AG04449 (cell line): ENCODE data around the gene AWAT1.
"Not testable (repeated sequence)": the region's sequence is repeated elsewhere in the genome, so short reads cannot be mapped to it uniquely, and the experiment has no call there.

ENCODE experiments used
- CTCF ChIA-PET: fragments of 350-600 bp; formaldehyde crosslinking; extraction: SDS; loops from one replicate; lab custom pipeline; 2021; ENCODE audit warnings: antibody characterized with exemption; lab: Yijun Ruan, JAX
- POLR2A ChIA-PET: fragments of 400-600, 350-600 bp; formaldehyde crosslinking; extraction: SDS; loops from one replicate; lab custom pipeline; 2020; ENCODE audit warnings: antibody characterized with exemption, inconsistent platforms; lab: Yijun Ruan, JAX
- DNase-seq: peaks from one replicate; pipeline ENCODE4 v3.0.0-alpha.2; 2010; ENCODE audit warnings: low read depth, low spot score
- H3K4me3 ChIP-seq: 2 replicates; pipeline ENCODE4 v1.5.1; 2011; ENCODE audit warnings: low read depth, mild to moderate bottlenecking, control low read depth, low read length
- CTCF ChIP-seq: IDR thresholded peaks from one replicate; pipeline ENCODE4 v1.5.1; 2011; ENCODE audit warnings: mild to moderate bottlenecking, moderate library complexity, low read length, control low read depth, inconsistent platforms; ENCODE audit not compliant: insufficient read depth; ENCODE audit errors: missing control alignments

The AWAT1 gene

GRCh38 chrX:70255452-70255851 lies 21.0 kb downstream of the AWAT1 start:
- DNase-seq, result no peak
- no peak for TF ChIP-seq CTCF
- no peak overlapping the region for H3K4me3 ChIP-seq
- ChIA-PET CTCF (no interaction called here), POLR2A (no interaction called here)

- H3K4me3 ChIP-seq, result no peak overlapping the region
- no peak for TF ChIP-seq CTCF
- DNase-seq, result no peak
- ChIA-PET POLR2A (no interaction called here), CTCF (no interaction called here)
Measured at GRCh38 chrX:70257423-70258288, 23.2 kb downstream of the AWAT1 start.

- POLR2A ChIA-PET, result no interaction called here
Measured at GRCh38 chrX:70260104-70260503, 25.6 kb downstream of the AWAT1 start, which contains the start of gene P2RY4. TSS of gene P2RY4 (minus strand) at chrX:70260204. CDS start at chrX:70259624, 580 bp downstream.

GRCh38 chrX:70262952-70263567 lies 28.6 kb downstream of the AWAT1 start:
- no peak overlapping the region for H3K4me3 ChIP-seq
- CTCF ChIA-PET, result interaction anchor here (0.7 to 0.9 kb wide), 2 partner anchors 92 to 130 kb away, joined by 4 read pairs; partner anchors contain the start of gene IGBP1
- peak; percentile 62 for TF ChIP-seq CTCF
- POLR2A ChIA-PET, result no interaction called here
- DNase-seq, result no peak

More at GRCh38 chrX:70260104-70260503, 25.6 kb downstream of the AWAT1 start, which contains the start of gene P2RY4:
- no peak within 1 kb of the TSS for H3K4me3 ChIP-seq
- no peak for TF ChIP-seq CTCF
- CTCF ChIA-PET, result interaction anchor here (0.9 kb wide), 1 partner anchor 127 kb away, joined by 3 read pairs; the partner anchor contains the start of gene IGBP1
- DNase-seq, result no peak

GRCh38 chrX:70264784-70265183 lies 30.3 kb downstream of the AWAT1 start:
- DNase-seq, result no peak
- ChIA-PET POLR2A (no interaction called here), CTCF (no interaction called here)
- no peak overlapping the region for H3K4me3 ChIP-seq
- TF ChIP-seq CTCF, result no peak

GRCh38 chrX:70268034-70268433 lies 33.6 kb downstream of the AWAT1 start, which contains the start of gene ARR3:
TSS of gene ARR3 (plus strand) at chrX:70268334. CDS start at chrX:70269386, 1,052 bp downstream.
- POLR2A ChIA-PET, result no interaction called here
- CTCF ChIA-PET, result no interaction called here
- TF ChIP-seq CTCF, result no peak
- H3K4me3 ChIP-seq, result no peak within 1 kb of the TSS
- no peak for DNase-seq

GRCh38 chrX:70274029-70274428 lies 39.6 kb downstream of the AWAT1 start:
- DNase-seq, CTCF ChIA-PET, POLR2A ChIA-PET, H3K4me3 ChIP-seq: not testable (repeated sequence)
